ENCODE data around the gene URB2.
"Not testable (repeated sequence)": the region's sequence is repeated elsewhere in the genome, so short reads cannot be mapped to it uniquely, and the experiment has no call there.

Gene URB2
- 23.8 to 26.5 reads per million in 2 donors for total RNA-seq

DNA sequence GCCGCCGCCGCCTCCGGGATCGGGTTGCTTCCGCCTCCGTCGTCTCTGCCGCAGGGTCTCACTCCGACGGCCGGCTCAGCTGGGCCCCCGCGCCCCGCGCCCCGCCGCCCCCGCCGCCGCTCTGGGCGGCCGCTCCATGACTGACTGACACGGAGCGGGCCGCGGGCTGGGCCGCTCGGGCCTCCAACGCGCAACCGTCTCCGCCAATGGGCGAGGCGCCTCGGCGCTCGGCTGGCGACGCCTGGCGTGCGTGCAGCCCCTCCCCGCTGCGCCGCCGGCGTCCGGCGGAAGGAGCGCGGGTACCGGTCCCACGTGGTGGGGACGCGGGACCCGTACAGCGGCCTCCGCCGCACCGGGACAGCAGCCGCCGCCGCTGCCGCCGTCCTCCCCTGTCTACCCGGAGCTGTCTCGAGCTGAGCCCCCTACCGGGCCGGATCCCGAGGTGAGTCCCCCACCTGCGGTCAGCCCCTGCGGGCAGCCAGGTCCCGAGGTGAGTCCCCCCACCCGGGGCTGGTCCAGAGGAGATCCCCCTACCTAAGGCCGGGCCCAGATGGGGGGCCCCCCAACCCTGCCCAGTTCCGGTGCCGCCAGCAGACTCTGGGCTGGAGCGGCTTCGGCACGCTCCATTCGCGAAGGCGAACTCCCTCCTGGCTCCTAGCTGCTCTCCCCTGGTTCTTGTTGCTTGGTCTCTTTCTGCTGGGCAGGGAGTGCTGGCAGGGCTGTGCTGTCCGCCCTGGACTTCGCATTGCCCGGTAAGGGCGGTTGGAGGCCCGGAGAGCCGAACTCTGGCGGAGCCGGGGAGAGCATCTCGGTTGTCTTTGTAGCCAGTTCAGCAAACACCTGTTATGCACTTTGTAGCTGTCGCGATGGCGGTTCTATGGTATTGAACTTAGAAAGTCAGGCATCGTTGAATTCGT is at the start of gene URB2, which contains the start of gene TAF5L:
TSS of gene URB2 (plus strand) at position 333 of the 917 bp plus-strand sequence. CDS start 1,387 bp downstream, outside the sequence.
TSS of gene TAF5L (minus strand) at position 208 of the 917 bp plus-strand sequence. CDS start 11,640 bp downstream, outside the sequence.
- DNase-seq = peak; percentile 75 to 94 (median 82)

GRCh38 chr1:229578168-229579058 is 47.6 kb upstream of the URB2 start:
- no peak for DNase-seq

- no peak for DNase-seq
These were observed 46.9 kb upstream of the URB2 start for GRCh38 chr1:229579059-229579673.

DNA sequence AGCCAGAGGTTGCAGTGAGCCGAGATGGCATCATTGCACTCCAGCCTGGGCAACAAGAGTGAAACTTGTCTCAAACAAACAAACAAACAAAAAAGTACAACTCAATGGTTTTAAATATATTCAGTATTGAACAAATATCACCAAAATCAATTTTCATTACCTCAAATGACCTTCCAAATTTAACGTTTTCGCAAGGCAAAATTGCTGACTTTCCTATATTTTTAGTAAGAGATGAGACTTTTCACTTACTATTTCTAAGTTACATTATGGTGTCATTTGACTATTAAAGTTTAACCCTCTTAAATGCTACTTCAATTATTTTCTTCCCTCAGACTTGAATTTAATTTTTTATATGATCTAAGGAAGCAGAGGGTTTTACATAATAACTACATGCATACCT is 44.6 kb upstream of the URB2 start:
- DNase-seq = no peak

DNA sequence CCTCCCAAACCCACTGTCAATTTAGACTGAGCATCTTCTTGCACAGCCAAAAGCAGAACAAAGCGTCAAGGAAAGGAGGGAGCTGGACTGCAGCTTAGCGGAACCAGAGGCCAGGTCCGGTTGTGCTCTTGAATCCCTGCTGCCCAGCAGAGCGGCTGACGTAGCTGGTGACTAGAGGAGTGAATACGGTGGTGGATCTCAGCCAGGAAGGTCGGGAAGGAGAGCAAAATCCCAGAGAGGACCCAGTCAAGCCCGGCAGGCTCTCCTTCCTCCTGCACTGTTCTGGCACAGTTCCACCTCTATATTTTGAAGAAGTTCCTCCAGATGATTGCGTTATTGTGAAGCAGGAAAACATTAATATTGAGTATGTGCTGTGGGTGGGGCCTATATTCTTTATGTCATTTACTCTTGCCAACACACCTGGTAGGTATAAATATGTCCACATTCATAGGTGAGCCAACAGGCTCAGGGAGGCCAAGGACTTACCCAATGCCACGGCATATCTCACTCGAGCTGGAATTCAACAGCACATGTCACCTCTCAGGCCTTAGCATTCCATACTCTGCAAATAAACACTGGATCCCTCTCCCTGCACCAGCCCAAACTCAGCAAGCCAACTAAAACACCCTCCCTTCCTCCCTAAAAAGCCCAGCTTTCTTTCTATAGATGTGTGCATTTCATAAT is 43.9 kb upstream of the URB2 start:
- DNase-seq = no peak

DNA sequence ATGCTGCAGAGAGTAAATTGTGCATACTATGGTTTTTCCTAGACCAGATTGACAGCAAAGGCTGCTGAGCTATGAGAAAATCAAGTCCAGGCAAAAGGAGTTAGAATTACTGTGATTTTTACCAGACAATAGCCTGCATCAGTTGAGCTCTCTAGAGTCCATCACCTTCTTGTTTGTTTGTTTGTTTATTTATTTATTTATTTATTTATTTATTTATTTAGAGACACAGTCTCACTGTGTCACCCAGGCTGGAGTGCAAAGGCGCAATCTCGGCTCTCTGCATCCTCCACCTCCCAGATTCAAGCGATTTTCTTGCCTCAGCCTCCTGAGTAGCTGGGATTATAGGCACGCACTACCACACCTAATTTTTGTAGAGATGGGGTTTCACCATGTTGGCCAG is 43.3 kb upstream of the URB2 start:
- no peak for DNase-seq

- DNase-seq = no peak
These were observed 40.7 kb upstream of the URB2 start for GRCh38 chr1:229585338-229585737.

DNA sequence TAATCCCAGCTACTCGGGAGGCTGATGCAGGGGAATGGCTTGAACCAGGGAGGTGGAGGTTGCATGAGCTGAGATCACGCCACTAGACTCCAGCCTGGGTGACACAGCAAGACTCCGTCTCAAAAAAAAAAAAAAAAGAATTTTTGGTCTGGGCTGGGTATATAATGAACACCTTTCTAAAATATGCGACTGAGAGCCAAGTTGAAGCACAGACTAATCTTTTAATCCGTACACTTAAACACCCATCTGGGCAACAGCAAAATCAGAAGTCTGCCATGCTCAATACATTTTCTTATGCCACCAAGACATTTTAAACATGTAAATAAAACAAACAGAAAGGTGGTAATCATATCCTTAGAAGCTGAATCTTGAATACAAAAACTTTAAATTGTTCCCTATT is 35.9 kb upstream of the URB2 start:
- no peak for DNase-seq

- no peak for DNase-seq
These were observed 32.2 kb upstream of the URB2 start for GRCh38 chr1:229593800-229594199.

DNA sequence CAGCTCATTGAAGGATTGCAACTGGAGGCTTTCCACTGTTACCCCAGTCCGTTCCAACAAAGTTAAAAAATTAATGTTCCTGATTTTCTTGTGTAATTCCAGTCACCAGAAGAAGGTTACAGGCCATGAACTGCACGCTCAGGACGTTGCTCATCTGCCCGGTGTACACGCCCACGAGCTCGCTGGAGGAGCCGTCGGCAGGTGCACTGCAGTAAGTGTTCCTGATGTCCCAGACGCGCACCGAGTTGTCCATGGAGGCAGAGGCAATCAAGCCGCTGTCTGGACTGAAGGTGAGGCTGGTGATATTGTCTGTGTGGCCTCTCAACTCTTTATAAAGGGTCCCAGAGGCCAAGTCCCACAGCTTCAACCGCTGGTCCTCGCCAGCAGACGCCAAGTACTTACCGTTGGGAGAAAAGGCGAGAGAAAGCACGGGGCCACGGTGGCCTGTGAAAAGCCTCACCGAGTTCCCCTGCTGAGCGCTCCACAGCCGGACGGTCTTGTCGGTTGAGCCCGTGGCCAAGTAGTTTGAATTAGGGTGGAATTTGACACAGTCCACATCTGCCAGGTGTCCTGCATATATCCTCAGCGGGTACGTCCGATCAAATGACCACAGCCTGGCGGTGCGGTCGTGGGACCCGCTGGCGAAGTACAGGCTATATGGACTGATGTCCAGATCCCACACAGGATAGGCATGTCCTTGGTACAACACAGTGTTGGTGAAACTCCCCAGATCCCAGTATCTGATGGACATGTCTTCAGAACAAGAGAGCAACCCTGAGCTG is 31.6 kb upstream of the URB2 start:
- no peak for DNase-seq

DNA sequence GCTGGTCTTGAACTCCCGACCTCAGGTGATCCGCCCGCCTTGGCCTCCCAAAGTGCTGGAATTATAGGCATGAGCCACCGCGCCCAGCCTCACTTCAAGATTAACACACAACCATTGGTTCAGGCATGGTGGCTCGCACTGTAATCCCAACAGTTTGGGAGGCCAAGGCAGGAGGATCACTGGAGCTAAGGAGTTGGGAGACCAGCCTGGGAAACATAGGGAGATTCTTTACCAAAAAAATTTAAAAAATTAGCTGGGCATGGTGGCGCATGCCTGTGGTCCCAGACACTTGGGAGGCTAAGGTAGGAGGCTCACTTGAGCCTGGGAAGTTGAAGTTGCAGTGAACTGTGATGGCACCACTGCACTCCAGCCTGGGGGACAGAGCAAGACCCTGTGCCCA is 30.2 kb upstream of the URB2 start:
- not testable (repeated sequence) for DNase-seq

GRCh38 chr1:229596925-229597699 is 28.9 kb upstream of the URB2 start:
- DNase-seq = peak in 1 of 5 experiments; percentile 11

DNA sequence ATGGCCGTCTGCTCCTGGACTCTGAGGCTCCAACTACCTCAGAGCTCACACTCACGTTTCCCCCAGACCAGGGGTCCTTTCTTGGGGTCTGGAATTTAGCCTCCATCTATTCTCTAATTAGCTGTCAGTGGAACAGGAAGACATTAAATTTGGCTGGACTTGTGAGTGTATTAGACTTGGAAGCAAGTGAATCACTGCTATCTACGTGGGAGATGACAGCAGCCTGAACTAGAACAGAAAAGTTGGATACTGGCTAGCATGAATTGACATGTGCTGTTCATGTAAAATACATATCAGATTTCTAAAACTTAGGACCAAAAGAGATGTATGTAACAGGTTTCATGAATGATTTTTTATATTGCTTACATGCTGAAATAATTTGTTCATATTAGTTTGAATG is 28.2 kb upstream of the URB2 start:
- DNase-seq = no peak

- DNase-seq = no peak
These were observed 26.7 kb upstream of the URB2 start for GRCh38 chr1:229599218-229599954.

- peak in 1 of 5 experiments; percentile 65 for DNase-seq
These were observed 25.8 kb upstream of the URB2 start for GRCh38 chr1:229600229-229600628.

DNA sequence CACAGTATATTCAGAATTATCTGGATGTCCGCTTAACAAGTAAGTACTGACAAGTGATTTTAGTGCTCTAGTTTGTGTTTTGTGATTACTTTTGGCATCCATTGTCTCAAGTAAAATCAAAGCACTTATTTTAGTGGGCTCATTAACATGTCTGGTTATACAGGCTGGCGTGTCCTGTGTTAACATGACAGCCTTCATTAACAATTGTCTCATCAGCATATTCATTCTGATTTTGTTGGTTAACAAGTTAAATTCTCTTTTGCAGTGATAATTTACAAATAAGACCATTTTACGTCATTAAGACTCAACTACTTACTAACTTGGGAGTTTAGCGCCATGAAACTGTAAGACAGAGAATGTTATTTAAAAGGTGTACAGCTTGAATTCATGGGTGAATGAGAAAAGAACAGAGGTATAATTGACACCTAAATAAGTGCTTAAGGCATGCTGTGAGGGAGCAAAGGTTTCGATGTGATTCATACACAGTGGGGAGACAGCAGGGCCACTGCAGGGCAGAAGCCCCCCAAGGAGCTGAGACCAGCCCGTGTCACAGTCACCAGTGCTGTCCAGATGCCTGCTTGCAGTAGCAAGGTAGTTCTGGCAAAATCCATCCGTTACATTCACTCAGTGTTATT is 22.6 kb upstream of the URB2 start:
- no peak for DNase-seq

- DNase-seq = peak in 1 of 5 experiments; percentile 9
These were observed 18.7 kb upstream of the URB2 start for GRCh38 chr1:229607370-229607769.

- no peak for DNase-seq
These were observed 17.5 kb upstream of the URB2 start for GRCh38 chr1:229608590-229608989.

DNA sequence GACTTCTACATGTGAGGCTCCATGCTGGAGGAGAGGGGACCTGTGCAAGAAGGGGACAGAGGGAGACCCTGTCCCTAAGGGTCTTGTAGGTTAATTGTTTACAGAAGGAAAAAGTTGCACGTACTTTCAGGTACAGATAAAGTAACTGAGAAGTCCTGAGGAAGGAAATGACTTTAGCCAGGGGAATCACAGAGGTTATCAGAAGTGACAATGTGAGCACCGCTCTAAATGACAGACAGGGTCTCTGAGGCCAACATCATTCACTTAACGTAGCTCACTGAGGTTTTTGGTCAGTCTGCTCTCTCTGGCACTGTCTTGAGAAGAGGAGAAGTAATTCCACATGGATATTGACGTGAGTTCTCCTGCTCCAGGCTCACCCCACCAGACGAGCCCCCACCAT is 12.1 kb upstream of the URB2 start:
- no peak for DNase-seq
